RWPE2 (cell line): ENCODE measurements around the gene SCARB2.
A peak's percentile ranks its signal among the peaks of the same experiment; 100 is the strongest.

Experiments used
- ATAC-seq: fragments of 200-7000 bp; cut with Tn5 transposase; 3 replicates; pipeline ENCODE4 v1.9.1; 2021; ENCODE audit warnings: low read depth
- DNase-seq: peaks from one replicate; pipeline ENCODE4 v3.0.0-alpha.2; 2020; ENCODE audit warnings: low spot score
- H3K27ac ChIP-seq: fragments of 450-650 bp; 2 replicates; pipeline ENCODE4 v1.5.1; 2017; ENCODE audit warnings: mild to moderate bottlenecking; ENCODE audit not compliant: poor library complexity, severe bottlenecking
- H3K27me3 ChIP-seq: fragments of 250-450 bp; sonication (Bioruptor Pico); 2 replicates; pipeline ENCODE4 v1.5.1; 2021; ENCODE audit warnings: mild to moderate bottlenecking, moderate library complexity; ENCODE audit not compliant: insufficient read depth, poor library complexity, severe bottlenecking
- H3K36me3 ChIP-seq: fragments of 250-450 bp; sonication (Bioruptor Pico); 2 replicates; pipeline ENCODE4 v1.5.1; 2020; ENCODE audit warnings: low read depth, mild to moderate bottlenecking, moderate library complexity
- H3K4me1 ChIP-seq: fragments of 250-450 bp; sonication (Bioruptor Pico); 2 replicates; pipeline ENCODE4 v1.5.1; 2021; ENCODE audit warnings: mild to moderate bottlenecking, moderate library complexity; ENCODE audit not compliant: insufficient read depth, poor library complexity, severe bottlenecking
- H3K4me3 ChIP-seq: fragments of 250-450 bp; sonication (Bioruptor Pico); 2 replicates; pipeline ENCODE4 v1.5.1; 2021; ENCODE audit warnings: mild to moderate bottlenecking, moderate library complexity; ENCODE audit not compliant: severe bottlenecking
- H3K9me3 ChIP-seq: fragments of 250-450 bp; sonication (Bioruptor Pico); 2 replicates; pipeline ENCODE4 v1.5.1; 2021; ENCODE audit warnings: mild to moderate bottlenecking, moderate library complexity; ENCODE audit not compliant: severe bottlenecking
- TF ChIP-seq, protein P1 (sequence below): fragments of 450-650 bp; IDR thresholded peaks from one replicate; pipeline ENCODE4 v1.5.1; 2017; ENCODE audit warnings: mild to moderate bottlenecking, moderate library complexity; ENCODE audit not compliant: poor library complexity, severe bottlenecking

The SCARB2 gene

DNA sequence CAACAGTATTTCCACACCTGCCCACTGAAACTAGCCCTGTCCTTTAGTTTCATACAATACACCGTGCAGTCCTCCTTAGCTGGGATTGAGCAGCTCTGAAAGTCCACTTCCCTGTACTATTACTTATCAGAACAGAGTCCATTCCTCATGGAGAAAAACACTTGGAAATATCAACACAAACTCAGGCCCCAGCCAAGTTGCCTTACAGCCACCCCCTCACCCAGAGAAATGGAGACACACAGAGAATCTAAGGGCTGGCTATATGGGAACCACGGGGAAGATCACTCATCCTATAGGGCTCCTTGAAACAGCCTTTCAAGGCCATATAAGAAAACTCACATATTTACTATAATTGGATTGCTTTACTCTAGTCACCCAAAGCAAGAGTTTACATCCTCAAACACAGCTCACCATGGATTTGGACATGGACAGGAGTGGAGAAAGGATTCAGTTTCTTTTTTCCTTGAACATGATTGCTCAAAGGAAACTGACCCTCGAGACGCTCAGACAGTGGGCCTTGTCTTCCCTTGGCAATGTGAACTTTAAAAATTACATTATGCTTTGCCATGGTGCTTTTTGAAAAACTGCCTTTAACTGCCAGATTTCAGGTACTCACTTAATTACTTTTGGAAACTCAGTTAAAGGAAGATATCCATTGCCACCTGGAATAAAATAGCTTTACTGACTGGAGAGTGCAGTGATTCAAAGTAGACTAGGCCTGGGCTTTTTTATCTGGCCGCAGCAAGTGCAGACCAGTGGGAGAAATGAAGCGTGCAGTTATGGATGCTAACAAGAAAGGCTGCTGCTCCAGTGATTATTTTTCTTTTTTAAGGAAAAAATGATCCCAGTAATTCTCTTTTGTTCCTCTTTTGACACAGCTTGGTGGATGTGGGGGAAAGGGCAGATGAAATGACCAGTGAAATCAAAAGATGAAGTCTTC, 1.6 kb downstream of the SCARB2 start:
- H3K4me3 ChIP-seq: peak overlapping the region; percentile 59
- TF ChIP-seq, protein P1, sequence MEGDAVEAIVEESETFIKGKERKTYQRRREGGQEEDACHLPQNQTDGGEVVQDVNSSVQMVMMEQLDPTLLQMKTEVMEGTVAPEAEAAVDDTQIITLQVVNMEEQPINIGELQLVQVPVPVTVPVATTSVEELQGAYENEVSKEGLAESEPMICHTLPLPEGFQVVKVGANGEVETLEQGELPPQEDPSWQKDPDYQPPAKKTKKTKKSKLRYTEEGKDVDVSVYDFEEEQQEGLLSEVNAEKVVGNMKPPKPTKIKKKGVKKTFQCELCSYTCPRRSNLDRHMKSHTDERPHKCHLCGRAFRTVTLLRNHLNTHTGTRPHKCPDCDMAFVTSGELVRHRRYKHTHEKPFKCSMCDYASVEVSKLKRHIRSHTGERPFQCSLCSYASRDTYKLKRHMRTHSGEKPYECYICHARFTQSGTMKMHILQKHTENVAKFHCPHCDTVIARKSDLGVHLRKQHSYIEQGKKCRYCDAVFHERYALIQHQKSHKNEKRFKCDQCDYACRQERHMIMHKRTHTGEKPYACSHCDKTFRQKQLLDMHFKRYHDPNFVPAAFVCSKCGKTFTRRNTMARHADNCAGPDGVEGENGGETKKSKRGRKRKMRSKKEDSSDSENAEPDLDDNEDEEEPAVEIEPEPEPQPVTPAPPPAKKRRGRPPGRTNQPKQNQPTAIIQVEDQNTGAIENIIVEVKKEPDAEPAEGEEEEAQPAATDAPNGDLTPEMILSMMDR: no peak
- H3K27me3 ChIP-seq: no peaks in the 10 kb centered on the region
- H3K27ac ChIP-seq: peak overlapping the region; percentile 65
- peaks cover 36% of the 10 kb centered on the region for H3K4me1 ChIP-seq
- ATAC-seq (no peak), DNase-seq (no peak)
- no peaks in the 10 kb centered on the region for H3K9me3 ChIP-seq
- H3K36me3 ChIP-seq: no peaks in the 10 kb centered on the region; the same call in 1 of the 2 replicates

- Histone ChIP-seq H3K4me1 (peaks cover 37% of the 10 kb centered on the region), H3K4me3 (no peak overlapping the region), H3K36me3 (no peaks in the 10 kb centered on the region; the same call in 1 of the 2 replicates), H3K9me3 (no peaks in the 10 kb centered on the region), H3K27me3 (no peaks in the 10 kb centered on the region), H3K27ac (no peak overlapping the region)
- ATAC-seq (no peak), DNase-seq (no peak)
- TF ChIP-seq, protein P1: no peak
Observed at GRCh38 chr4:76210452-76210851, 3.2 kb downstream of the SCARB2 start.

GRCh38 chr4:76209881-76210280, 3.7 kb downstream of the SCARB2 start:
- H3K9me3 ChIP-seq: no peaks in the 10 kb centered on the region
- TF ChIP-seq, protein P1: no peak
- H3K27ac ChIP-seq: no peak overlapping the region
- H3K4me3 ChIP-seq: no peak overlapping the region
- DNase-seq (no peak), ATAC-seq (no peak)
- H3K4me1 ChIP-seq: peaks cover 37% of the 10 kb centered on the region
- no peaks in the 10 kb centered on the region; the same call in 1 of the 2 replicates for H3K36me3 ChIP-seq
- no peaks in the 10 kb centered on the region for H3K27me3 ChIP-seq

- peak overlapping the region; percentile 3 for H3K4me3 ChIP-seq
- peaks cover 30% of the 10 kb centered on the region for H3K4me1 ChIP-seq
- TF ChIP-seq, protein P1: no peak
- ATAC-seq (peak; percentile 95), DNase-seq (no peak)
- no peaks in the 10 kb centered on the region; the same call in 1 of the 2 replicates for H3K36me3 ChIP-seq
- peak overlapping the region; percentile 72 for H3K27ac ChIP-seq
- no peaks in the 10 kb centered on the region for H3K9me3 ChIP-seq
- no peaks in the 10 kb centered on the region for H3K27me3 ChIP-seq
Observed at GRCh38 chr4:76208005-76208765, 5.4 kb downstream of the SCARB2 start.
